Islet precursor cell (in vitro differentiated cells): ENCODE results near the gene CMIP.

Source experiments
- DNase-seq: peaks from one replicate; pipeline ENCODE4 v3.0.0-alpha.2; 2018

CMIP gene

GRCh38 chr16:81645925-81646324 is 201.3 kb downstream of the CMIP start:
- no peak for DNase-seq

GRCh38 chr16:81646561-81646960 is 202.0 kb downstream of the CMIP start:
- DNase-seq: no peak

- peak; percentile 97 for DNase-seq
Observed at GRCh38 chr16:81647527-81647926, 202.9 kb downstream of the CMIP start.

- DNase-seq: no peak
Observed at GRCh38 chr16:81649561-81650184, 205.1 kb downstream of the CMIP start.

GRCh38 chr16:81650281-81650680 is 205.7 kb downstream of the CMIP start:
- no peak for DNase-seq

GRCh38 chr16:81650982-81651562 is 206.5 kb downstream of the CMIP start:
- DNase-seq: peak; percentile 82

GRCh38 chr16:81651758-81652718 is 207.4 kb downstream of the CMIP start:
- no peak for DNase-seq

GRCh38 chr16:81652798-81653505 is 208.3 kb downstream of the CMIP start:
- no peak for DNase-seq

GRCh38 chr16:81654346-81654745 is 209.7 kb downstream of the CMIP start:
- DNase-seq: no peak

- no peak for DNase-seq
Observed at GRCh38 chr16:81655469-81656162, 211.0 kb downstream of the CMIP start.

- no peak for DNase-seq
Observed at GRCh38 chr16:81657224-81657623, 212.6 kb downstream of the CMIP start.

GRCh38 chr16:81657781-81658180 is 213.2 kb downstream of the CMIP start:
- DNase-seq: no peak

GRCh38 chr16:81658373-81658772 is 213.8 kb downstream of the CMIP start:
- DNase-seq: no peak

- no peak for DNase-seq
Observed at GRCh38 chr16:81659249-81659648, 214.6 kb downstream of the CMIP start.

- DNase-seq: no peak
Observed at GRCh38 chr16:81661082-81661481, 216.5 kb downstream of the CMIP start.

GRCh38 chr16:81664153-81664552 is 219.5 kb downstream of the CMIP start:
- no peak for DNase-seq

GRCh38 chr16:81665588-81665987 is 221.0 kb downstream of the CMIP start:
- no peak for DNase-seq

GRCh38 chr16:81666113-81666512 is 221.5 kb downstream of the CMIP start:
- no peak for DNase-seq

GRCh38 chr16:81668243-81669097 is 223.9 kb downstream of the CMIP start:
- peak; percentile 61 for DNase-seq

GRCh38 chr16:81669473-81670350 is 225.1 kb downstream of the CMIP start:
- no peak for DNase-seq
